HEK293 (cell line): ENCODE results near the gene DPP9.

Experiments
- HOXA7 ChIP-seq: sonication (generic); formaldehyde crosslinking; IDR thresholded peaks from 2 replicates; pipeline ENCODE4 v1.8.1; 2022; ENCODE audit warnings: missing genetic modification reagents, borderline replicate concordance
- IKZF3 ChIP-seq: fragments of 450-650 bp; IDR thresholded peaks from 2 replicates; pipeline ENCODE4 v1.5.0; 2018; ENCODE audit warnings: missing biosample characterization, mild to moderate bottlenecking, missing genetic modification characterization, moderate library complexity
- KLF1 ChIP-seq: fragments of 450-650 bp; formaldehyde crosslinking; IDR thresholded peaks from 2 replicates; pipeline ENCODE4 v1.5.1; 2016; ENCODE audit warnings: missing biosample characterization, missing genetic modification characterization
- KLF9 ChIP-seq: fragments of 450-650 bp; formaldehyde crosslinking; IDR thresholded peaks from 2 replicates; pipeline ENCODE4 v1.5.1; 2016; ENCODE audit warnings: missing biosample characterization, missing genetic modification characterization, low read depth
- TSHZ1 ChIP-seq: fragments of 450-650 bp; formaldehyde crosslinking; IDR thresholded peaks from 2 replicates; pipeline ENCODE4 v1.5.1; 2016; ENCODE audit warnings: missing biosample characterization, missing genetic modification characterization, borderline replicate concordance
- ZFP3 ChIP-seq: fragments of 450-650 bp; formaldehyde crosslinking; IDR thresholded peaks from 2 replicates; pipeline ENCODE4 v1.5.1; 2016; ENCODE audit warnings: low read depth, missing biosample characterization, missing genetic modification characterization
- ZNF132 ChIP-seq: fragments of 450-650 bp; formaldehyde crosslinking; IDR thresholded peaks from 2 replicates; pipeline ENCODE4 v1.5.1; 2017; ENCODE audit warnings: missing biosample characterization, missing genetic modification characterization, borderline replicate concordance
- ZNF138 ChIP-seq: fragments of 450-650 bp; formaldehyde crosslinking; IDR thresholded peaks from 2 replicates; pipeline ENCODE4 v1.5.1; 2016; ENCODE audit warnings: missing biosample characterization, missing genetic modification characterization, borderline replicate concordance
- ZNF169 ChIP-seq: fragments of 450-650 bp; formaldehyde crosslinking; IDR thresholded peaks from 2 replicates; pipeline ENCODE4 v1.5.1; 2016; ENCODE audit warnings: missing biosample characterization, missing genetic modification characterization
- ZNF175 ChIP-seq: fragments of 450-650 bp; formaldehyde crosslinking; IDR thresholded peaks from 2 replicates; pipeline ENCODE4 v1.5.1; 2016; ENCODE audit warnings: missing biosample characterization, missing genetic modification characterization
- ZNF2 ChIP-seq: fragments of 450-650 bp; formaldehyde crosslinking; IDR thresholded peaks from 2 replicates; pipeline ENCODE4 v1.5.1; 2016; ENCODE audit warnings: missing biosample characterization, missing genetic modification characterization
- ZNF223 ChIP-seq: fragments of 450-650 bp; formaldehyde crosslinking; IDR thresholded peaks from 2 replicates; pipeline ENCODE4 v1.5.1; 2016; ENCODE audit warnings: missing biosample characterization, missing genetic modification characterization
- ZNF292 ChIP-seq: fragments of 450-650 bp; formaldehyde crosslinking; IDR thresholded peaks from 2 replicates; pipeline ENCODE4 v1.5.1; 2016; ENCODE audit warnings: low read depth, missing biosample characterization, missing genetic modification characterization, borderline replicate concordance
- ZNF416 ChIP-seq: fragments of 450-650 bp; formaldehyde crosslinking; IDR thresholded peaks from 2 replicates; pipeline ENCODE4 v1.5.1; 2016; ENCODE audit warnings: missing biosample characterization, missing genetic modification characterization
- ZNF433 ChIP-seq: fragments of 450-650 bp; formaldehyde crosslinking; IDR thresholded peaks from 2 replicates; pipeline ENCODE4 v1.5.1; 2016; ENCODE audit warnings: missing biosample characterization, missing genetic modification characterization, low read depth
- ZNF580 ChIP-seq: fragments of 450-650 bp; formaldehyde crosslinking; IDR thresholded peaks from 2 replicates; pipeline ENCODE4 v1.5.1; 2016; ENCODE audit warnings: missing biosample characterization, missing genetic modification characterization
- ZNF600 ChIP-seq: fragments of 450-650 bp; formaldehyde crosslinking; IDR thresholded peaks from 2 replicates; pipeline ENCODE4 v1.5.1; 2016; ENCODE audit warnings: missing biosample characterization, missing genetic modification characterization
- ZNF624 ChIP-seq: fragments of 450-650 bp; formaldehyde crosslinking; IDR thresholded peaks from 2 replicates; pipeline ENCODE4 v1.5.1; 2017; ENCODE audit warnings: missing biosample characterization, missing genetic modification characterization
- ZNF776 ChIP-seq: fragments of 450-650 bp; formaldehyde crosslinking; IDR thresholded peaks from 2 replicates; pipeline ENCODE4 v1.5.0; 2017; ENCODE audit warnings: missing biosample characterization, missing genetic modification characterization, borderline replicate concordance
- ZXDB ChIP-seq: fragments of 450-650 bp; formaldehyde crosslinking; IDR thresholded peaks from 2 replicates; pipeline ENCODE4 v1.5.1; 2016; ENCODE audit warnings: missing biosample characterization, missing genetic modification characterization
- TF ChIP-seq, protein P1 (sequence below): fragments of 450-650 bp; formaldehyde crosslinking; IDR thresholded peaks from 2 replicates; pipeline ENCODE4 v1.5.1; 2016; ENCODE audit warnings: missing biosample characterization, missing genetic modification characterization, borderline replicate concordance
- TF ChIP-seq, protein P2 (sequence below): fragments of 450-650 bp; formaldehyde crosslinking; conservative IDR thresholded peaks from 2 replicates; pipeline ENCODE4 v1.5.1; 2016; ENCODE audit warnings: low read depth, missing biosample characterization, missing genetic modification characterization
- TF ChIP-seq, protein P3 (sequence below): fragments of 450-650 bp; formaldehyde crosslinking; optimal IDR thresholded peaks from 2 replicates; pipeline ENCODE3; 2016; ENCODE audit warnings: missing biosample characterization, mild to moderate bottlenecking, missing genetic modification characterization

The DPP9 gene

GRCh38 chr19:4669723-4670480, 53.7 kb downstream of the DPP9 start, which contains the start of gene MYDGF (continued):
- TF ChIP-seq ZNF138 (tag by site-specific recombination) (no peak), ZNF580 (no peak), IKZF3 (no peak), TSHZ1 (tag by site-specific recombination) (no peak), KLF1 (tag by site-specific recombination) (no peak), ZNF600 (tag by site-specific recombination) (no peak), ZNF2 (no peak; the same call in 1 of the 2 replicates), KLF9 (tag by site-specific recombination) (peak; percentile 85), ZNF169 (tag by site-specific recombination) (no peak), ZNF416 (tag by site-specific recombination) (no peak), ZNF776 (tag by site-specific recombination) (no peak), ZNF175 (no peak), ZNF624 (tag by site-specific recombination) (no peak), ZNF223 (tag by site-specific recombination) (no peak), ZNF292 (tag by site-specific recombination) (no peak), ZFP3 (tag by site-specific recombination) (no peak), ZNF132 (tag by site-specific recombination) (no peak), ZNF433 (no peak), ZXDB (peak; percentile 91), HOXA7 (CRISPR knock-in tag) (no peak)
- TF ChIP-seq, protein P1, sequence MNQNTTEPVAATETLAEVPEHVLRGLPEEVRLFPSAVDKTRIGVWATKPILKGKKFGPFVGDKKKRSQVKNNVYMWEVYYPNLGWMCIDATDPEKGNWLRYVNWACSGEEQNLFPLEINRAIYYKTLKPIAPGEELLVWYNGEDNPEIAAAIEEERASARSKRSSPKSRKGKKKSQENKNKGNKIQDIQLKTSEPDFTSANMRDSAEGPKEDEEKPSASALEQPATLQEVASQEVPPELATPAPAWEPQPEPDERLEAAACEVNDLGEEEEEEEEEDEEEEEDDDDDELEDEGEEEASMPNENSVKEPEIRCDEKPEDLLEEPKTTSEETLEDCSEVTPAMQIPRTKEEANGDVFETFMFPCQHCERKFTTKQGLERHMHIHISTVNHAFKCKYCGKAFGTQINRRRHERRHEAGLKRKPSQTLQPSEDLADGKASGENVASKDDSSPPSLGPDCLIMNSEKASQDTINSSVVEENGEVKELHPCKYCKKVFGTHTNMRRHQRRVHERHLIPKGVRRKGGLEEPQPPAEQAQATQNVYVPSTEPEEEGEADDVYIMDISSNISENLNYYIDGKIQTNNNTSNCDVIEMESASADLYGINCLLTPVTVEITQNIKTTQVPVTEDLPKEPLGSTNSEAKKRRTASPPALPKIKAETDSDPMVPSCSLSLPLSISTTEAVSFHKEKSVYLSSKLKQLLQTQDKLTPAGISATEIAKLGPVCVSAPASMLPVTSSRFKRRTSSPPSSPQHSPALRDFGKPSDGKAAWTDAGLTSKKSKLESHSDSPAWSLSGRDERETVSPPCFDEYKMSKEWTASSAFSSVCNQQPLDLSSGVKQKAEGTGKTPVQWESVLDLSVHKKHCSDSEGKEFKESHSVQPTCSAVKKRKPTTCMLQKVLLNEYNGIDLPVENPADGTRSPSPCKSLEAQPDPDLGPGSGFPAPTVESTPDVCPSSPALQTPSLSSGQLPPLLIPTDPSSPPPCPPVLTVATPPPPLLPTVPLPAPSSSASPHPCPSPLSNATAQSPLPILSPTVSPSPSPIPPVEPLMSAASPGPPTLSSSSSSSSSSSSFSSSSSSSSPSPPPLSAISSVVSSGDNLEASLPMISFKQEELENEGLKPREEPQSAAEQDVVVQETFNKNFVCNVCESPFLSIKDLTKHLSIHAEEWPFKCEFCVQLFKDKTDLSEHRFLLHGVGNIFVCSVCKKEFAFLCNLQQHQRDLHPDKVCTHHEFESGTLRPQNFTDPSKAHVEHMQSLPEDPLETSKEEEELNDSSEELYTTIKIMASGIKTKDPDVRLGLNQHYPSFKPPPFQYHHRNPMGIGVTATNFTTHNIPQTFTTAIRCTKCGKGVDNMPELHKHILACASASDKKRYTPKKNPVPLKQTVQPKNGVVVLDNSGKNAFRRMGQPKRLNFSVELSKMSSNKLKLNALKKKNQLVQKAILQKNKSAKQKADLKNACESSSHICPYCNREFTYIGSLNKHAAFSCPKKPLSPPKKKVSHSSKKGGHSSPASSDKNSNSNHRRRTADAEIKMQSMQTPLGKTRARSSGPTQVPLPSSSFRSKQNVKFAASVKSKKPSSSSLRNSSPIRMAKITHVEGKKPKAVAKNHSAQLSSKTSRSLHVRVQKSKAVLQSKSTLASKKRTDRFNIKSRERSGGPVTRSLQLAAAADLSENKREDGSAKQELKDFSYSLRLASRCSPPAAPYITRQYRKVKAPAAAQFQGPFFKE (tag by site-specific recombination) = no peak
- TF ChIP-seq, protein P2, sequence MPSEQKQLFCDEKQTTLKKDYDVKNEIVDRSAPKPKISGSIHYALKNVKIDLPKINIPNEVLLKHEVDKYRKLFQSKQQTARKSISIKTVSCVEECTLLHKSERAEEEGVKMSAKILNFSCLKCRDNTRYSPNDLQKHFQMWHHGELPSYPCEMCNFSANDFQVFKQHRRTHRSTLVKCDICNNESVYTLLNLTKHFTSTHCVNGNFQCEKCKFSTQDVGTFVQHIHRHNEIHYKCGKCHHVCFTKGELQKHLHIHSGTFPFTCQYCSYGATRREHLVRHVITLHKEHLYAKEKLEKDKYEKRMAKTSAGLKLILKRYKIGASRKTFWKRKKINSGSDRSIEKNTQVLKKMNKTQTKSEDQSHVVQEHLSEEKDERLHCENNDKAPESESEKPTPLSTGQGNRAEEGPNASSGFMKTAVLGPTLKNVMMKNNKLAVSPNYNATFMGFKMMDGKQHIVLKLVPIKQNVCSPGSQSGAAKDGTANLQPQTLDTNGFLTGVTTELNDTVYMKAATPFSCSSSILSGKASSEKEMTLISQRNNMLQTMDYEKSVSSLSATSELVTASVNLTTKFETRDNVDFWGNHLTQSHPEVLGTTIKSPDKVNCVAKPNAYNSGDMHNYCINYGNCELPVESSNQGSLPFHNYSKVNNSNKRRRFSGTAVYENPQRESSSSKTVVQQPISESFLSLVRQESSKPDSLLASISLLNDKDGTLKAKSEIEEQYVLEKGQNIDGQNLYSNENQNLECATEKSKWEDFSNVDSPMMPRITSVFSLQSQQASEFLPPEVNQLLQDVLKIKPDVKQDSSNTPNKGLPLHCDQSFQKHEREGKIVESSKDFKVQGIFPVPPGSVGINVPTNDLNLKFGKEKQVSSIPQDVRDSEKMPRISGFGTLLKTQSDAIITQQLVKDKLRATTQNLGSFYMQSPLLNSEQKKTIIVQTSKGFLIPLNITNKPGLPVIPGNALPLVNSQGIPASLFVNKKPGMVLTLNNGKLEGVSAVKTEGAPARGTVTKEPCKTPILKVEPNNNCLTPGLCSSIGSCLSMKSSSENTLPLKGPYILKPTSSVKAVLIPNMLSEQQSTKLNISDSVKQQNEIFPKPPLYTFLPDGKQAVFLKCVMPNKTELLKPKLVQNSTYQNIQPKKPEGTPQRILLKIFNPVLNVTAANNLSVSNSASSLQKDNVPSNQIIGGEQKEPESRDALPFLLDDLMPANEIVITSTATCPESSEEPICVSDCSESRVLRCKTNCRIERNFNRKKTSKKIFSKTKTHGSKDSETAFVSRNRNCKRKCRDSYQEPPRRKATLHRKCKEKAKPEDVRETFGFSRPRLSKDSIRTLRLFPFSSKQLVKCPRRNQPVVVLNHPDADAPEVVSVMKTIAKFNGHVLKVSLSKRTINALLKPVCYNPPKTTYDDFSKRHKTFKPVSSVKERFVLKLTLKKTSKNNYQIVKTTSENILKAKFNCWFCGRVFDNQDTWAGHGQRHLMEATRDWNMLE (tag by site-specific recombination) = no peak
- TF ChIP-seq, protein P3, sequence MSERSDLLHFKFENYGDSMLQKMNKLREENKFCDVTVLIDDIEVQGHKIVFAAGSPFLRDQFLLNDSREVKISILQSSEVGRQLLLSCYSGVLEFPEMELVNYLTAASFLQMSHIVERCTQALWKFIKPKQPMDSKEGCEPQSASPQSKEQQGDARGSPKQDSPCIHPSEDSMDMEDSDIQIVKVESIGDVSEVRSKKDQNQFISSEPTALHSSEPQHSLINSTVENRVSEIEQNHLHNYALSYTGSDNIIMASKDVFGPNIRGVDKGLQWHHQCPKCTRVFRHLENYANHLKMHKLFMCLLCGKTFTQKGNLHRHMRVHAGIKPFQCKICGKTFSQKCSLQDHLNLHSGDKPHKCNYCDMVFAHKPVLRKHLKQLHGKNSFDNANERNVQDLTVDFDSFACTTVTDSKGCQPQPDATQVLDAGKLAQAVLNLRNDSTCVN (tag by site-specific recombination) = peak; percentile 75
